RWPE2 (cell line): ENCODE measurements around the gene EEPD1.
A peak's percentile ranks its signal among the peaks of the same experiment; 100 is the strongest.

Experiments
- ATAC-seq: fragments of 200-7000 bp; cut with Tn5 transposase; 3 replicates; pipeline ENCODE4 v1.9.1; 2021; ENCODE audit warnings: low read depth
- DNase-seq: peaks from one replicate; pipeline ENCODE4 v3.0.0-alpha.2; 2020; ENCODE audit warnings: low spot score
- H3K27ac ChIP-seq: fragments of 450-650 bp; 2 replicates; pipeline ENCODE4 v1.5.1; 2017; ENCODE audit warnings: mild to moderate bottlenecking; ENCODE audit not compliant: poor library complexity, severe bottlenecking
- H3K27me3 ChIP-seq: fragments of 250-450 bp; sonication (Bioruptor Pico); 2 replicates; pipeline ENCODE4 v1.5.1; 2021; ENCODE audit warnings: mild to moderate bottlenecking, moderate library complexity; ENCODE audit not compliant: insufficient read depth, poor library complexity, severe bottlenecking
- H3K36me3 ChIP-seq: fragments of 250-450 bp; sonication (Bioruptor Pico); 2 replicates; pipeline ENCODE4 v1.5.1; 2020; ENCODE audit warnings: low read depth, mild to moderate bottlenecking, moderate library complexity
- H3K4me1 ChIP-seq: fragments of 250-450 bp; sonication (Bioruptor Pico); 2 replicates; pipeline ENCODE4 v1.5.1; 2021; ENCODE audit warnings: mild to moderate bottlenecking, moderate library complexity; ENCODE audit not compliant: insufficient read depth, poor library complexity, severe bottlenecking
- H3K4me3 ChIP-seq: fragments of 250-450 bp; sonication (Bioruptor Pico); 2 replicates; pipeline ENCODE4 v1.5.1; 2021; ENCODE audit warnings: mild to moderate bottlenecking, moderate library complexity; ENCODE audit not compliant: severe bottlenecking
- H3K9me3 ChIP-seq: fragments of 250-450 bp; sonication (Bioruptor Pico); 2 replicates; pipeline ENCODE4 v1.5.1; 2021; ENCODE audit warnings: mild to moderate bottlenecking, moderate library complexity; ENCODE audit not compliant: severe bottlenecking
- CTCF ChIP-seq: fragments of 450-650 bp; IDR thresholded peaks from one replicate; pipeline ENCODE4 v1.5.1; 2017; ENCODE audit warnings: mild to moderate bottlenecking, moderate library complexity; ENCODE audit not compliant: poor library complexity, severe bottlenecking

The EEPD1 gene

GRCh38 chr7:36127075-36127740 lies 25.8 kb upstream of the EEPD1 start:
- ATAC-seq (no peak), DNase-seq (no peak)
- H3K27me3 ChIP-seq, result no peaks in the 10 kb centered on the region
- H3K4me3 ChIP-seq, result no peak overlapping the region
- H3K36me3 ChIP-seq, result no peaks in the 10 kb centered on the region
- H3K27ac ChIP-seq, result no peak overlapping the region
- no peaks in the 10 kb centered on the region for H3K9me3 ChIP-seq
- H3K4me1 ChIP-seq, result peaks cover 8% of the 10 kb centered on the region
- TF ChIP-seq CTCF, result no peak

- peak; percentile 81 for TF ChIP-seq CTCF
- peak; percentile 97 for ATAC-seq
- Histone ChIP-seq H3K27ac (no peak overlapping the region), H3K4me1 (peaks cover 8% of the 10 kb centered on the region), H3K27me3 (no peaks in the 10 kb centered on the region), H3K9me3 (no peaks in the 10 kb centered on the region), H3K36me3 (no peaks in the 10 kb centered on the region), H3K4me3 (no peak overlapping the region)
- DNase-seq, result peak; percentile 85
Measured at GRCh38 chr7:36128448-36129047, 24.5 kb upstream of the EEPD1 start.

- Histone ChIP-seq H3K27ac (no peak overlapping the region), H3K9me3 (no peaks in the 10 kb centered on the region), H3K36me3 (no peaks in the 10 kb centered on the region), H3K27me3 (no peaks in the 10 kb centered on the region), H3K4me1 (peaks cover 8% of the 10 kb centered on the region), H3K4me3 (no peak overlapping the region)
- no peak for TF ChIP-seq CTCF
- ATAC-seq, result peak; percentile 46; the same call in 2 of the 3 replicates
- DNase-seq, result no peak
Measured at GRCh38 chr7:36129048-36129534, 24.0 kb upstream of the EEPD1 start.

- H3K4me3 ChIP-seq, result no peak overlapping the region
- no peaks in the 10 kb centered on the region for H3K36me3 ChIP-seq
- TF ChIP-seq CTCF, result no peak
- H3K27ac ChIP-seq, result no peak overlapping the region
- ATAC-seq (no peak), DNase-seq (no peak)
- peaks cover 8% of the 10 kb centered on the region for H3K4me1 ChIP-seq
- no peaks in the 10 kb centered on the region for H3K9me3 ChIP-seq
- H3K27me3 ChIP-seq, result no peaks in the 10 kb centered on the region
Measured at GRCh38 chr7:36130236-36130945, 22.7 kb upstream of the EEPD1 start.
